Ramos (cell line): ENCODE results near the gene ZC3H18.

Experiments used
- in situ Hi-C: fragments of 300-500 bp; cut with MboI; formaldehyde crosslinking; loops from one replicate; pipeline ENCODE4 v1.14.3; 2022; ENCODE audit warnings: low sequenced_read_pairs; ENCODE audit not compliant: unreplicated experiment

Gene ZC3H18

GRCh38 chr16:88576307-88576706, 6.1 kb downstream of the ZC3H18 start:
- in situ Hi-C loops: no loop called here

GRCh38 chr16:88577166-88577565, 7.0 kb downstream of the ZC3H18 start:
- in situ Hi-C loops: no loop called here

- in situ Hi-C loops: no loop called here
Measured at GRCh38 chr16:88578446-88579313, 8.5 kb downstream of the ZC3H18 start.

- in situ Hi-C loops: no loop called here
Measured at GRCh38 chr16:88580371-88580770, 10.2 kb downstream of the ZC3H18 start.

GRCh38 chr16:88581033-88581432, 10.8 kb downstream of the ZC3H18 start:
- in situ Hi-C loops: no loop called here

GRCh38 chr16:88582912-88583575, 12.8 kb downstream of the ZC3H18 start:
- in situ Hi-C loops: no loop called here

GRCh38 chr16:88584676-88585075, 14.5 kb downstream of the ZC3H18 start:
- in situ Hi-C loops: no loop called here

GRCh38 chr16:88585269-88585668, 15.1 kb downstream of the ZC3H18 start:
- in situ Hi-C loops: no loop called here

GRCh38 chr16:88585927-88586581, 15.9 kb downstream of the ZC3H18 start:
- in situ Hi-C loops: no loop called here

GRCh38 chr16:88588148-88588547, 17.9 kb downstream of the ZC3H18 start:
- in situ Hi-C loops: no loop called here

GRCh38 chr16:88588754-88589153, 18.6 kb downstream of the ZC3H18 start:
- in situ Hi-C loops: no loop called here

GRCh38 chr16:88589441-88589840, 19.2 kb downstream of the ZC3H18 start:
- in situ Hi-C loops: no loop called here

GRCh38 chr16:88591577-88592021, 21.4 kb downstream of the ZC3H18 start:
- in situ Hi-C loops: no loop called here

GRCh38 chr16:88593061-88593460, 22.9 kb downstream of the ZC3H18 start:
- in situ Hi-C loops: no loop called here

GRCh38 chr16:88593489-88593888, 23.3 kb downstream of the ZC3H18 start:
- in situ Hi-C loops: no loop called here

GRCh38 chr16:88593910-88594309, 23.7 kb downstream of the ZC3H18 start:
- in situ Hi-C loops: no loop called here

- in situ Hi-C loops: no loop called here
Measured at GRCh38 chr16:88595101-88595500, 24.9 kb downstream of the ZC3H18 start.

GRCh38 chr16:88595921-88596320, 25.7 kb downstream of the ZC3H18 start:
- in situ Hi-C loops: no loop called here

GRCh38 chr16:88596483-88596882, 26.3 kb downstream of the ZC3H18 start:
- in situ Hi-C loops: no loop called here

- in situ Hi-C loops: no loop called here
Measured at GRCh38 chr16:88597856-88598491, 27.8 kb downstream of the ZC3H18 start.
